ENCODE results near the gene CD93.

Gene CD93

DNA sequence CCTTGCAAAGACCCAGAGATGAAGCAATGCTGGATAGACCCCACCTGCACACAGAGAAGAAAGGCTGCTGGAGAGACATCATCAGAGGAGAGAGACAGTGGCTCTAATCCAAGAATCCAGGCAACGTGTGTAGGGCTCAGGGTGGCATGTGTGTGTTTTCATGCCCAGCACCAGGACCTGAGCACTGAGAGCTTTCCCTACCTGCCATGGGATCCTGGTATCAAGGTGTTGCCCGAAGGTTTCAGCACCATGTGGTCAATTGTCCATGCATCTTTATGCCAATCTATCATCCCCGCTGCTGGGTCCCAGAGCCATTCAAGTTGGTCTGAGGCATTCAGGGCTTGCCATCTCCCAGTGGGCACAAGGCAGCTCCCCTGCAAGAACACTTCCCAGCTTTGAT, 7.5 kb upstream of the CD93 start:
- Histone ChIP-seq H3K27ac (ENCODE audit: low read length) (no peak overlapping the region), H3K4me2 (ENCODE audit: low read length) (no peak overlapping the region), H3K9me3 (ENCODE audit: insufficient read depth, low read length) (no peaks in the 10 kb centered on the region), H4K20me1 (ENCODE audit: insufficient read depth, low read length) (no peaks in the 10 kb centered on the region), H3K9ac (ENCODE audit: low read length) (no peak overlapping the region), H2AFZ (ENCODE audit: low read depth, low read length) (no peak overlapping the region), H3K4me3 (ENCODE audit: low read length) (no peak overlapping the region), H3K36me3 (replicated peaks; ENCODE audit: low read depth, low read length) (no peaks in the 10 kb centered on the region), H3K4me1 (ENCODE audit: low read length) (peaks cover 35% of the 10 kb centered on the region), H3K79me2 (ENCODE audit: low read length) (no peaks in the 10 kb centered on the region), H3K27me3 (ENCODE audit: low read depth, low read length) (peaks cover 34% of the 10 kb centered on the region)
- TF ChIP-seq, protein P1, sequence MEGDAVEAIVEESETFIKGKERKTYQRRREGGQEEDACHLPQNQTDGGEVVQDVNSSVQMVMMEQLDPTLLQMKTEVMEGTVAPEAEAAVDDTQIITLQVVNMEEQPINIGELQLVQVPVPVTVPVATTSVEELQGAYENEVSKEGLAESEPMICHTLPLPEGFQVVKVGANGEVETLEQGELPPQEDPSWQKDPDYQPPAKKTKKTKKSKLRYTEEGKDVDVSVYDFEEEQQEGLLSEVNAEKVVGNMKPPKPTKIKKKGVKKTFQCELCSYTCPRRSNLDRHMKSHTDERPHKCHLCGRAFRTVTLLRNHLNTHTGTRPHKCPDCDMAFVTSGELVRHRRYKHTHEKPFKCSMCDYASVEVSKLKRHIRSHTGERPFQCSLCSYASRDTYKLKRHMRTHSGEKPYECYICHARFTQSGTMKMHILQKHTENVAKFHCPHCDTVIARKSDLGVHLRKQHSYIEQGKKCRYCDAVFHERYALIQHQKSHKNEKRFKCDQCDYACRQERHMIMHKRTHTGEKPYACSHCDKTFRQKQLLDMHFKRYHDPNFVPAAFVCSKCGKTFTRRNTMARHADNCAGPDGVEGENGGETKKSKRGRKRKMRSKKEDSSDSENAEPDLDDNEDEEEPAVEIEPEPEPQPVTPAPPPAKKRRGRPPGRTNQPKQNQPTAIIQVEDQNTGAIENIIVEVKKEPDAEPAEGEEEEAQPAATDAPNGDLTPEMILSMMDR (IDR thresholded peaks at IDR 0.05; ENCODE audit: low read depth, low read length) = no peak
- TF ChIP-seq EZH2phosphoT487 (IDR thresholded peaks at IDR 0.05; ENCODE audit: low read depth) = no peak

DNA sequence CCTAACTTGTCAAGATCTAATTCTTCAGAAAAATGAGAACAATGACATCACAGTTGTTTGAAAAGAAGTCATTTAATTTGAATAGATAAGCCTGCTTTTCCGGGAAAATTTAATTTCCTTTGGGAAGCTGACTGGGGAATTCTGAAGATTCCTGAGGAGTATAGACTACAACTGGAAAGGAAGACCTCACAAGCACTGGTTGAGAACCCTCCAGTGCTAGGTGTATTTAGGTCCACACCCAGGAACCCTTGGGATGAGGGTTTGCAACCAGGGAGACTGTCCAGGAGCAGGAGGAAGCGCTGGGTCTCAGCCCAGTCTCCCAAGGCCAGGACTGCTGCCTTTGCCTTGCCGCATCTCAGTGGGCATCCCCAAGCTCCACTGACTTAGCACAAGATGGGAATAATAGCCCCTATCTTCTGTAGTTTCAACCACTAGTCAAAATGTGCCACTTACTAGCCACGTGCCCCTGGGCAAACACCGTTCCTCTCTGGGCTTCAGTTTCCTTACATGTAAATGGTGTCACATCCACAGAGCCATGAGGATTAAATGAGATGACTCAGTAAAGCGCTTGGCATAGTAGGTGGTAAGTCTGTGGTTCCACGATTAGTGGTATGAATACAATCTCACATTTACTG, 6.9 kb upstream of the CD93 start:
- Histone ChIP-seq H3K9me3 (ENCODE audit: insufficient read depth, low read length) (no peaks in the 10 kb centered on the region), H3K4me1 (ENCODE audit: low read length) (peaks cover 38% of the 10 kb centered on the region), H3K4me2 (ENCODE audit: low read length) (no peak overlapping the region), H3K27ac (ENCODE audit: low read length) (no peak overlapping the region), H3K36me3 (replicated peaks; ENCODE audit: low read depth, low read length) (no peaks in the 10 kb centered on the region), H3K27me3 (ENCODE audit: low read depth, low read length) (peaks cover 34% of the 10 kb centered on the region), H3K79me2 (ENCODE audit: low read length) (no peaks in the 10 kb centered on the region), H3K4me3 (ENCODE audit: low read length) (no peak overlapping the region), H4K20me1 (ENCODE audit: insufficient read depth, low read length) (no peaks in the 10 kb centered on the region), H3K9ac (ENCODE audit: low read length) (no peak overlapping the region), H2AFZ (ENCODE audit: low read depth, low read length) (no peak overlapping the region)
- TF ChIP-seq EZH2phosphoT487 (IDR thresholded peaks at IDR 0.05; ENCODE audit: low read depth) = no peak
- TF ChIP-seq, protein P1 (IDR thresholded peaks at IDR 0.05; ENCODE audit: low read depth, low read length) = no peak

DNA sequence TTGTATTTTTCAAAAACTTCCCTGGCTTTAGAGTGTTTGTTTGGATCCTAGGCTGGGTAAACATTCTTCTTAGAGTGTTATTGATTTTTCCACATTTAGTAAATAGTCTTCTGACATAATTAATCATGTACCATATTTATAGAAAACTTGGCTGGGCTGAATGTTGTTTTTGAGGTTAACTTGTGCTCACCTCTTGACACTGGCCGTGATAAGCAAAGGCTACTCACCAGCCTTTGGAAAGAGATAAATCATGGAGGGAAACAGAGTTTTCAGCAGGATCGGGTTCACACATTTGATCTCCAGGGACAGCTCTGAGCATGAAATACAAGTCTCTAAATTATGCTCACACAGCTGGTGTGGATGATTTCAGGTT, 6.2 kb upstream of the CD93 start:
- peaks cover 39% of the 10 kb centered on the region for H3K4me1 ChIP-seq (ENCODE audit: low read length)

DNA sequence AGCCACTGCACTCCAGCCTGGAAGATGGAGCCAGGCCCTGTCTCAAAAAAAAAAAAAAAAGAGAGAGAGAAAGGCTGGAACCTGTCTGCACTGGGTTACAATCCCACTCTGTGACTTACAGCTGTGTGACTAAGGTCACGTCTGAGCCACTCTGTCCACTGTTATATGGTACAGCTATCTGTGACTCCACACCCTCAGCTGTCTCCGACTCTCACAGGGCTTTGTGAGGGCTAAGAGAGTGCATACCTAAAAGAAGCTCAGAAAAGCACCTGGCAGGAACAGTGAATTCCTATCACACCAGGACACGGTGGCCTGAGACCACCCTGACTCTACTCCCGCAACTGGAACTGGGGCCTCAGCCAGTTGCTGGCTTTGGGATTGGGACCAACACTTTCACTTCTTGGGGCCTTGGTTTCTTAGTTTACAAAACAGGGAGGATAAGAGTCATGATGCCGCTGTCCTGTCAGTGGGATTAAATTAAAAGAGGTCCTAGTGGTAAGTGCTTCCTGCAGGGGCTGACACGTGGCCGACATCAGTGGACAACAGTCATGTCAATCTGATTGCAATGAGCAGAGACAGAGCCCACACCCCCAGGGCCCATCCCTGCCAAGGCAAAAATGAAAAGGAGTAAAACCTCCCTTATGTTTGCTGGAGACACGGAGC, 5.7 kb upstream of the CD93 start:
- no peak overlapping the region for H3K27ac ChIP-seq (ENCODE audit: low read length)
- H3K9ac ChIP-seq (ENCODE audit: low read length) = no peak overlapping the region

More for the DNA sequence above, 6.2 kb upstream of the CD93 start:
- H3K4me3 ChIP-seq (ENCODE audit: low read length) = no peak overlapping the region
- no peak overlapping the region for H3K9ac ChIP-seq (ENCODE audit: low read length)
- no peaks in the 10 kb centered on the region for H4K20me1 ChIP-seq (ENCODE audit: insufficient read depth, low read length)
- no peaks in the 10 kb centered on the region for H3K36me3 ChIP-seq (replicated peaks; ENCODE audit: low read depth, low read length)
- H3K27ac ChIP-seq (ENCODE audit: low read length) = no peak overlapping the region
- H3K4me2 ChIP-seq (ENCODE audit: low read length) = no peak overlapping the region
- no peak overlapping the region for H2AFZ ChIP-seq (ENCODE audit: low read depth, low read length)
- TF ChIP-seq, protein P1 (IDR thresholded peaks at IDR 0.05; ENCODE audit: low read depth, low read length) = no peak
- TF ChIP-seq EZH2phosphoT487 (IDR thresholded peaks at IDR 0.05; ENCODE audit: low read depth) = no peak
- H3K9me3 ChIP-seq (ENCODE audit: insufficient read depth, low read length) = no peaks in the 10 kb centered on the region
- no peaks in the 10 kb centered on the region for H3K79me2 ChIP-seq (ENCODE audit: low read length)
- peaks cover 34% of the 10 kb centered on the region for H3K27me3 ChIP-seq (ENCODE audit: low read depth, low read length)

More for the DNA sequence above, 5.7 kb upstream of the CD93 start:
- H3K4me3 ChIP-seq (ENCODE audit: low read length) = no peak overlapping the region
- H3K36me3 ChIP-seq (replicated peaks; ENCODE audit: low read depth, low read length) = no peaks in the 10 kb centered on the region
- H4K20me1 ChIP-seq (ENCODE audit: insufficient read depth, low read length) = no peaks in the 10 kb centered on the region
- H3K4me2 ChIP-seq (ENCODE audit: low read length) = no peak overlapping the region
- no peak for TF ChIP-seq EZH2phosphoT487 (IDR thresholded peaks at IDR 0.05; ENCODE audit: low read depth)
- TF ChIP-seq, protein P1 (IDR thresholded peaks at IDR 0.05; ENCODE audit: low read depth, low read length) = no peak
- no peaks in the 10 kb centered on the region for H3K9me3 ChIP-seq (ENCODE audit: insufficient read depth, low read length)
- peaks cover 39% of the 10 kb centered on the region for H3K4me1 ChIP-seq (ENCODE audit: low read length)
- no peak overlapping the region for H2AFZ ChIP-seq (ENCODE audit: low read depth, low read length)
- peaks cover 34% of the 10 kb centered on the region for H3K27me3 ChIP-seq (ENCODE audit: low read depth, low read length)
- H3K79me2 ChIP-seq (ENCODE audit: low read length) = no peaks in the 10 kb centered on the region

Measured in OCI-LY3 (cell line).